ENCODE data around the gene GREB1.

The GREB1 gene

DNA sequence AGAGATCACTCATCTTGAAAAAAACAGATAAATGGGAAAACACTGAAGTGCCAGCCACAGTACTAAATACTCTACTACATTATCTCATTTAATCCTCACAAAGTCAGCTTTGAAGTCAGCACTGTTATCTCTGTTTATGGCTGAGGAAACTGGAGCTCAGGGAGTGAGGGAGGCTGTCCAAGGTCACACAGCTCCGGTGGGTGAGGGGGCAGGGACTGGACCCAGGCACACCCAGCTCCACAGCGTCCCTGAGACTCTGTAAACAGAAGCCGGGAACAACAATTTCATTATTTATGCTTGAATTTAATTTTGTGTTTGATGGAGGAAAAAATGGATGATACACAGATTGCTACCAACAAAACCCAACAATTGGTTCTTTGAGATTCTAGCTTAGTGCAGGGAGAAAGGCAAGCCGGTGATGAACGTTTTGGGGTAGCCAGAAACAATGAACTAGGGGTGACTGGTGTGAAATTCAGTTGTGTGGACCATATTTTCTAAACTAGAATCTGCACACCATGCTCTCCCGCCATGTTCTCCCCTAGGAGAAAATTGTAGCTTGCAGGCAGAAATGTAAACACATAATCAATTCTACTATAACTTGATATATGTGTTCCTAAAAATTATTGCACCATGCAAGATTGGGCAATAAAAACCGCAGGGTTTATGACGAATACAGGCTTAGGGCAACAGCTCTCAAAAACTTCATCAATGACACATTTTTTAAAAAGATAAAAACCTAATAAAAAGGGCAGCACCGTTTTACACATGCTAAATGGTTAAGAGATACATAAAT, at the start of gene GREB1:
Gene GREB1 (plus strand): TSS at position 768 of the 793 bp plus-strand sequence. CDS start 22,570 bp downstream, outside the sequence.
- peak; percentile 90 for DNase-seq (ENCODE audit: low read depth)

- DNase-seq (ENCODE audit: low read depth), result no peak
Observed at GRCh38 chr2:11488809-11489208, 45.0 kb upstream of the GREB1 start.

GRCh38 chr2:11490194-11490593, 43.7 kb upstream of the GREB1 start:
- DNase-seq (ENCODE audit: low read depth), result no peak

DNA sequence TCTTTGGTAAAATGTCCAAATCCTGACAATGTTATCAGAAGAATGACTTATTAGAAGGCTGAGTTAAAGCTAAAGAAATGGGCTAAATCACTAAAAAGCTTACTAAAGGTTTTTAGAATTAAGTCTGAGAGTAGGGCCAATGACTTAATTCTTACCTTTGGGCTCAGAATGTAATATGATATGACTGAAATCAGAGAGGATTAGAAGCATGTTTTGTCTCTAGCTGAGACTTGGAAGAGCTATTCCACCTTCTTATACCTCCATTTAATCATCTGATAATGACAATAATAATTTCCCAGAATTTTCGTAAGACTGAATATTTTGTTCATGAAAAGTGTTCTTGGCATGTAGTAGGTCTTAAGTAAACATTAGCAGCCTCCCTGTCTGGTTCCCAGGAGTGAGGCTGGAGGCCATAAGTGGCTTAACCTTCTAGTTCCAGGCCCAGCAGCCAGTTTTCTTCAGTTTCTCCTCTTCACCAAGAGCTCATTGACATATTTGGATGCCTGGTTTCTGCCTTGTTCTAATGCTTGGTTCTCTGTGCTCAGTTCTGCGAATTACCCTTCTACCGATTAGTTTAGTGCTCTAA, 42.4 kb upstream of the GREB1 start:
- DNase-seq (ENCODE audit: low read depth), result peak; percentile 2

GRCh38 chr2:11492244-11492643, 41.6 kb upstream of the GREB1 start:
- no peak for DNase-seq (ENCODE audit: low read depth)

- DNase-seq (ENCODE audit: low read depth), result no peak
Observed at GRCh38 chr2:11492720-11493119, 41.1 kb upstream of the GREB1 start.

DNA sequence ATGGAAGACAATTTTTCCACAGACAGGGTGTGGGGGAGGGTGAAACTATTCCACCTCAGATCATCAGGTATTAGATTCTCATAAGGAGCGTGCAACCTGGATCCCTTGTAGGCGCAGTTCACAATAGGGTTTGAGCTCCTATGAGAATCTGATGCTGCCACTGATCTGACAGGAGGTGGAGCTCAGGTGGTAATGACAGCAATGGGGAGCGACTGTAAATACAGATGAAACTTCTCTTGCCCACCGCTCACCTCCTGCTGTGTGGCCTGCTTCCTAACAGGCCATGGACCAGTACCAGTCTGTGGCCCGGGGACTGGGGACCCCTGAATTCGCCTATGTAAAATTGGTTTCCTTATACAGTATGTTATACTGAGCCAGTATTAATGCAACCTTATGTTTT, 40.6 kb upstream of the GREB1 start:
- DNase-seq (ENCODE audit: low read depth), result no peak

DNA sequence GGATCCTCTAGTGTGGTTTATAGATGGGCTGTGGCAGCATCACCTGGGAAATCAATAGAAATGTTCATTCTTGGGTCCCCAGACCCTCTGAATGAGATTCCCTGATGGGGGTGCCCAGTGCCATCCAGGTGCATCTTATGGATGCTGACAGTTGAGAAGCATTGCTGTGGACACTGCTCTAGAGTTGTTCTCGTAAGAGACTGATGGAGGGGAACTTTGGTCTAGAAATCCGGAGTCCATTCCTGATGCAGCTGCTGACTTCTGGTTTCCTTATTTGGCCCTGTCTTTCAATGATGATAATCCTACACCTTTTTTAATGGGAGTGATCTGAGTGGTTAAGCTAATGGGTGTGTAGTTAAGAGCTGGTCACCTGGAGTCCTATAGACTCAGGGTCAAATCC, 39.5 kb upstream of the GREB1 start:
- DNase-seq (ENCODE audit: low read depth), result no peak

DNA sequence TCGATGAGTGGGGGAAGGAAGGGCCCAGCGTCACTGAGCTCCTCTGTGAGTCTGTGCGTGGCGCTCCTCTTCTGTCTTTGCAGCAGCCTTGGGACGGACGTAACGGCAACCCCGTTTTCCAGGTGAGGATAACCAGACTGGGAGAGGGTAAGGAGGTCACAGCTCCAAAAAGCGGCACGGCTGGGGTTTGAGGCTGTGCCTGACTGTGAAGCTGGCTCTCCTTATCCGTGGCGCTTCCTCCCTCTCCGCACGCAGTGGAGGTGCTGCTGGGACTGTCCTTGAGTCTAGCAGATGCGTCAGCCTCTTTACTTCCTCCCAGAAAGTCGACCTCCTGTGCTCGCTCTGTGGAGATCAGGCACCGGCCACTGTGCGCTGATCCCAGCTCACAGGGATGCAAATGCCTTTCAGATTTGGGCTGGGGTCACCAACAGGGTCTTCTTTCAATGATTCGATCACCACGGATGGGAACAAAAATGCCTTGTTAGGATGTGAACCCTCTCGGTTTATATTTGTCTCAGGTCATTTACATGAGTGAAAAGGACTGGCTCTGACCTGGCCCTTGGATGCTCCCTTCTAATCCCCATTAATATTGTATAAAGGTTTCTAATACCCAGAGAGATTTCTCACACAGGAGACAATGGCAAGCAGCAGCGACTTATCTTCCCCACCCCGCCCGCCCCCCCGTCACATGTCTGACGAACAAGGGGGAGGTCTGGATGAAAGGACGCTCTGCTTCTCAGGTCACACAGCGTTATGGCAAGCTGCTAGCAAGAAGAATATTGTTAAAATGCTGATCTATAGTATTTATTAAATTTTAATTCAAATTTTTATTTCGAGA, 37.8 kb upstream of the GREB1 start:
- no peak for DNase-seq (ENCODE audit: low read depth)

- DNase-seq (ENCODE audit: low read depth), result no peak
Observed at GRCh38 chr2:11498543-11499034, 35.3 kb upstream of the GREB1 start.

DNA sequence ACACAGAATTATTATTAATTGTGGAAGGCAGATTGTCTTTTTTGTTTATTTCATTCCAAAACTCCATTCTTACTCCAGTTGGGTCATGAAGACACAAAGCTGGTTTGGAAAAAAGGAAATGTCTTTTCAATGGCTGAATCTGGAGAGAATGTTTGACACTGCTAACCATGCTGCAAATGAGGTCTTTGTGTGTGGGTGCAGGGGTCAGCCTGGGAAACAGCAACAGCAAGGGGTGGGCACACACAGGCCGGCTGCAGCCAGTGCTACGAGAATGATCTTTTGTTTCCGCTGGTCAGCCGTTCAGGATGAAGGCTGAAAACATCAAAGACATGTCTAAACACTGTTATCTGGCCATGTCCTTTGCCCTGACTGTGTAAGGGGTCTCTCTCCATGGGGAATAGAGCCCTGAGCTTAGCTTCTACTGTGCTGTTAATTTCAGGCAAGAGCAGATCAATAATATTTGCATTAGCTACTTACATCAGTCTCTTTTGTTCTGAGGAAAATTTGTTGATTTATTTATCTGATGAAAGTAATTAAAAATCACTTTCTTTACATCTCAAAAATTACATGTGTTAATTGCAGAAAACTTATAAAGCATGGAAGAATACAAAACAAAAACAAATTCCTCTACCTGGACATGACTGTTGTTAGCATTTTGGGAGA, 34.6 kb upstream of the GREB1 start:
- no peak for DNase-seq (ENCODE audit: low read depth)

DNA sequence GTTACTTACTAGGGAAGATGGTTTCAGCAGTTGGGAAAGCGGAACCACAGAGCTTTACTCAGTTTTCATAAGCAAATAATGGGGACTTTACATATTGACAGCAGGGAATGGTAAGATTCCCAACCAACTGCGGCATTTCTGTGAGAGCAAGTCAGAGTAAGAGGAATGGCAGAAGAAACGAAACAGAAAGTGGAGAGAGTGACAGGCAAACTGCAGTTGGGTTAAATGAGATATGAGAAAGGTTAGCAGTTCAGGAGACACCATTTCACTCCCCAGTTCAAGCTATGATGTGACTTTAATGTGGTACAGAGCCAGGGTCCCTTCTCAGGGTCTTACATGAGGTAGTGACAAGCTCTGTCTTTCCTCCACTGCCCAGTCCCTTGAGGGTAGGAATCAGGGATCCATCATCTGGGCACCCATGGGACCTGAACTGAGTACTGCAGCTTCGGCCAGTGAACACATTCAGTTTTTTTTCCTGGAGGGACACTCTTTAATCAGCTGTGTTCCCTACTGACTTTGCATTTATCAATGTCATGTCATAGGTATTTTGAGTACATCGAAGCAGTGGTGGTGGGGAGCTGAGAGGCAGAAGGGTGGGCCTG, 33.0 kb upstream of the GREB1 start:
- peak; percentile 3 for DNase-seq (ENCODE audit: low read depth)

GRCh38 chr2:11502740-11503292, 31.0 kb upstream of the GREB1 start:
- DNase-seq (ENCODE audit: low read depth), result peak; percentile 9

DNA sequence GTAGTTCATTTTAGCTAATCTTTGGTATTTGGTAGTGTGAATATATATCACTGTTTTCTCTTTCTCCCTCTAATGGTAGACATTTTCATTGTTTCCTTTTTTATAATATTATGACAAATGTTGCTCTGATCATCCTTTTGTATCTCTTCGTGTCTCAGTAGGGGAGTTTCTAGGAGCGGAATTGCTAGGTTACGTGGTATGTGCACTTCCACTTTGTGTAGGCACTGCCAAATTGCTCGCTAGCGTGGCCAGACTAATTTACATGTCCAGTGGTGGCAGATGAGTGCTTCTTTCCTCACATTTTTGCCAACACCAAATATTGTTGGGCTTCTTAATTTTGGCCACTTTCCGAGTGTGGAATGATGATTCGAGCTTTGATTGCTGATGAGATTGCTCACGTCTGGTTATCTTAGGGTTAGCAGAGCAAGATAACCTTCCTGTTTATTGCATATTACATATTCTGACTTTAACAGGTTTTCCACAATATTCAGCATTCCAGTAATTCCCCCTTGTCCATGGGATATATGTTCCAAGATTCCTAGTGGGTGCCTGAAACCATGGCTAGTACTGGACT, 30.4 kb upstream of the GREB1 start:
- peak; percentile 3 for DNase-seq (ENCODE audit: low read depth)

DNA sequence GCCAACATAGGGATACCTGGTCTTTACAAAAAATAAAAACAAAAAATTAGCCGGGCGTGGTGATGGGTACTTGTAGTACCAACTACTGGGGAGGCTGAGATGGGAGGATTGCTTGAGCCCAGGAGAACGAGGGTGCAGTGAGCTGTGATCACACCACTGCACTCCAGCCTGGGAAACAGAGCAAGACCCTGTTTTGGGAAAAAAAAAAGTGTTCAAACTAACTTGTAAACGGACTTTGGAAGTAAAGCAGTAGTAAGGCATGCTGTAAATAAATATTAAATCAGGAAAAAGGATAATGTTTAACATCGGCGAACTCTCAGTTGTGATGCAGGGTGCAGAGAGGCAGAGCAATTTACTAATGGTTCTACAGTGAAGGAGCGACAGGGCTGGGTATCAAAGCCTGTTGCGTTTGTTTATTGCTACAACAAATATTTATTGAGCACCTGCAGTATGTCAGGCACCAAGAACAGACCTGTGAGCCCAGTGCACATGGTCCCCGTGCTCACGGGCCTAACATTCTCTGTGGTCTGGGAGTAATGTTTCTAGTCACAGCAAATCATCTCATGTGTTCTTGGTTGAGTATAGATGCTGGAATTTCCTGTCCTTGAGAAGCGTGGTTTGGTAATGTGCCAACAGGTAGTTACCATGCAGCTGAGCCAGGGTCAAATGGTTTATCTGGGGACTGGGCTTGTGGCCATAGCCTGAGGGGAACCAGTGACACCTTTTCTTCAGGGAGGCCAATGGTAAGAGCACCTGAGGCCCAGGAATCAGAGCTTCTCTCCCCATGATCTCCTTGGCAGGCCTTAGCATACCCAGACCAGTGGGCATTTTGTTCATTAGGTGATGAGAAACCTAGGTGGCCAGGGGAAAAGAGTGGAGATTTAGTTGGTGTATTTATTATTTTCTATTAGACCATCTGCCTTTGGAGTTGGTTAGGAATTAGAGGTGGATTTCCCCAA, 27.9 kb upstream of the GREB1 start:
- DNase-seq (ENCODE audit: low read depth), result peak; percentile 46

- no peak for DNase-seq (ENCODE audit: low read depth)
Observed at GRCh38 chr2:11506611-11506969, 27.3 kb upstream of the GREB1 start.

GRCh38 chr2:11507517-11507916, 26.3 kb upstream of the GREB1 start:
- no peak for DNase-seq (ENCODE audit: low read depth)

- DNase-seq (ENCODE audit: low read depth), result no peak
Observed at GRCh38 chr2:11508279-11508678, 25.6 kb upstream of the GREB1 start.

DNA sequence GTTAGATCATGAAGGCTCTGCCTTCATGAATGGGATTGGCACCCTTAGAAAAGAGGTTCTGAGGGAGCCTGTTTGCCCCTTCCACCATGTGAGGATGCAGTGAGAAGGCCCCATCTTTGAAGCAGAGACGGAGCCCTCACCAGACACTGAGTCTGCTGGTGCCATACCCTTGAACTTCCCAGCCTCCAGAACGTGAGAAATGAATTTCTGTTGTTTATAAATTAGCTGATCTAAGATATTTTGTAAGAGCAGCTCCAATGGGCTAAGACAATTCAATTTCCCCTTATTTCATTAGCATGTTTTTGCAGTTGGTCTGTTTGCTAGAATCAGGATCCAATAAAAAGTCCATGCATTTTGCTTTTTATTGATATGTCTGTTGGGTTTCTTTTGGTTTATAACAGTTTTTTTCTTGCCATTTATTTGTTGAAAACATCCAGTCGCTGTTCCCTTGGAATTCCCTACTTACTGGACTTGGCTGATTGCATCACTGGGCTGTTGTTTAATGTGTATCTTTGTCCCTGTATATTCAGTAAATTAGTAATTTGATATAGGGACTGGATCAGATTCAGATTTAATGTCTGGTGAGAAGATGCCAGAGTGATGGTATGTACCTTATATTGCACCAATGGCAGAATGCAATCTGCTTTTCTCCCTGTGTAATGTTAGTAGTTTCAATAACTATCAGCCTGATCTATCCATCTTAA, 24.0 kb upstream of the GREB1 start:
- DNase-seq (ENCODE audit: low read depth), result no peak

All from amniotic epithelial cell (primary cell).